GM19455 (cell line): Measurements from ENCODE around the gene UBE2D2.
A peak's percentile ranks its signal among the peaks of the same experiment; 100 is the strongest.
"Not testable (repeated sequence)": the region's sequence is repeated elsewhere in the genome, so short reads cannot be mapped to it uniquely, and the experiment has no call there.

Experiments used
- ATAC-seq: cut with Tn5 transposase; IDR thresholded peaks from one replicate; pipeline ENCODE4 v1.9.1; 2021; ENCODE audit not compliant: unreplicated experiment

Gene UBE2D2

GRCh38 chr5:139560752-139561654 is at the start of gene UBE2D2:
Gene UBE2D2, plus strand, starts transcription at chr5:139561339. Its CDS starts 453 bp downstream, at chr5:139561792.
- peak; percentile 78 for ATAC-seq

GRCh38 chr5:139512786-139513390 is 48.3 kb upstream of the UBE2D2 start:
- no peak for ATAC-seq

- ATAC-seq, result not testable (repeated sequence)
Measured at GRCh38 chr5:139513434-139513833, 47.7 kb upstream of the UBE2D2 start.

- no peak for ATAC-seq
Measured at GRCh38 chr5:139513852-139514485, 47.2 kb upstream of the UBE2D2 start.

- no peak for ATAC-seq
Measured at GRCh38 chr5:139514486-139514856, 46.7 kb upstream of the UBE2D2 start.

GRCh38 chr5:139517683-139518564 is 43.2 kb upstream of the UBE2D2 start:
- ATAC-seq, result peak; percentile 80

GRCh38 chr5:139523635-139524445 is 37.3 kb upstream of the UBE2D2 start:
- no peak for ATAC-seq

GRCh38 chr5:139524446-139524845 is 36.7 kb upstream of the UBE2D2 start:
- no peak for ATAC-seq

- ATAC-seq, result no peak
Measured at GRCh38 chr5:139524940-139525585, 36.1 kb upstream of the UBE2D2 start.

GRCh38 chr5:139525586-139526308 is 35.4 kb upstream of the UBE2D2 start:
- ATAC-seq, result not testable (repeated sequence)

GRCh38 chr5:139526309-139527089 is 34.6 kb upstream of the UBE2D2 start:
- ATAC-seq, result not testable (repeated sequence)

GRCh38 chr5:139527090-139527470 is 34.1 kb upstream of the UBE2D2 start:
- ATAC-seq, result not testable (repeated sequence)

GRCh38 chr5:139527896-139528467 is 33.2 kb upstream of the UBE2D2 start:
- not testable (repeated sequence) for ATAC-seq

GRCh38 chr5:139528695-139529094 is 32.4 kb upstream of the UBE2D2 start:
- ATAC-seq, result not testable (repeated sequence)

- not testable (repeated sequence) for ATAC-seq
Measured at GRCh38 chr5:139530079-139530478, 31.1 kb upstream of the UBE2D2 start.

- ATAC-seq, result no peak
Measured at GRCh38 chr5:139531772-139532169, 29.4 kb upstream of the UBE2D2 start.

- ATAC-seq, result peak; percentile 82
Measured at GRCh38 chr5:139543423-139543991, 17.6 kb upstream of the UBE2D2 start.
